Heart right ventricle (tissue), 16 donors: ENCODE results near the gene FRAT1. TPM values are rescaled to one million over a fixed set of nuclear protein-coding genes. Genes with fewer than 3 reads are reported as not detected.
A peak's percentile ranks its signal among the peaks of the same experiment; 100 is the strongest.

Experiments
- ATAC-seq, 8 donors: fragments of 200-7000 bp; cut with Tn5 transposase; one replicate each; pipeline ENCODE4 v1.9.1; 2020; ENCODE audit warnings: mild to moderate bottlenecking in 8 of 8, moderate library complexity in 8 of 8, moderate number of reproducible peaks in 1 of 8
- DNase-seq, 2 donors: peaks; one replicate each; pipeline ENCODE4 v3.0.0-alpha.2; 2020
- H3K27ac ChIP-seq, 10 donors: fragments of 200-600 bp; sonication (generic) in 2 of 10; one replicate each; pipeline versions ENCODE4 v1.5.0 to v1.8.0; 2020 to 2022; ENCODE audit warnings: mild to moderate bottlenecking in 3 of 10
- H3K27me3 ChIP-seq, 7 donors: fragments of 200-600 bp; one replicate each; pipeline ENCODE4 v1.8.0; 2021 to 2022; ENCODE audit warnings: mild to moderate bottlenecking in 2 of 7
- H3K36me3 ChIP-seq, 9 donors: fragments of 200-600 bp; sonication (generic) in 1 of 9; one replicate each; pipeline versions ENCODE4 v1.5.0 to v1.8.0; 2020 to 2022; ENCODE audit warnings: mild to moderate bottlenecking in 2 of 9
- H3K4me1 ChIP-seq, 9 donors: fragments of 200-600 bp; sonication (generic) in 1 of 9; one replicate each; pipeline versions ENCODE4 v1.5.0 to v1.8.0; 2020 to 2022; ENCODE audit warnings: mild to moderate bottlenecking in 4 of 9
- H3K4me3 ChIP-seq, 10 donors: fragments of 200-600 bp; sonication (generic) in 2 of 10; one replicate each; pipeline versions ENCODE4 v1.5.0 to v1.8.0; 2020 to 2022; ENCODE audit warnings: mild to moderate bottlenecking in 7 of 10, moderate library complexity in 2 of 10
- H3K9me3 ChIP-seq, 11 donors: fragments of 200-600 bp in 10 of 11; sonication (generic) in 2 of 11; one replicate each; pipeline versions ENCODE4 v1.5.0 to v1.8.0; 2013 to 2022; ENCODE audit warnings: mild to moderate bottlenecking in 2 of 11, control low read depth in 1 of 11, moderate library complexity in 1 of 11
- WGBS, 2 donors: extraction: QIAGEN DNeasy Blood & Tissue Kit; methylation state at CpG; one replicate each; pipeline ENCODE4 v1.1.7; 2013; ENCODE audit warnings: inconsistent platforms in 1 of 2; 5-methylcytosine and 5-hydroxymethylcytosine counted together
- intact Hi-C, 10 donors: fragments of 100-400 bp; cut with DNase I; formaldehyde crosslinking; loops; one replicate each; pipeline versions ENCODE4 v1.11.1 to v1.14.2; 2022
- polyA plus RNA-seq, 2 donors: library from polyadenylated mRNA; stranded (reverse); fragments of 200-250 nt; gene quantifications; one replicate each; pipeline ENCODE4 v1.2.3, GENCODE V29; 2013
- total RNA-seq, 10 donors: library from RNA; stranded (reverse); fragmentation: NEBNext Ultra II Directional in 3 of 10; extraction: Animal tissue kit (Norgen Biotek cat#: 25700) in 3 of 10; gene quantifications; one replicate each; pipeline versions ENCODE4 v1.2.1 to v1.2.4, GENCODE V29; 2021 to 2023
- TF ChIP-seq, protein P1 (sequence below), 9 donors: fragments of 200-600 bp; sonication (generic) in 2 of 9; IDR thresholded peaks; one replicate each; pipeline versions ENCODE4 v1.5.0 to v1.8.0; 2021 to 2022; ENCODE audit warnings: antibody characterized with exemption in 9 of 9, mild to moderate bottlenecking in 5 of 9, moderate library complexity in 1 of 9
- donor health status: Arrhythmogenic right ventricular cardiomyopathy.
- donor health status: ischemic (EF 13 %, LVEDD 7.1; RV severe dilation, severe dysfunction).
- donor health status: healthy with polysubstance abuse.
- donor health status: DM: no; HTN: yes; CAD: no.
- donor health status: DM: no; HTN: no; CAD: no.
- donor health status: ischemic (EF 25% LVEDD 6.9; RV normal size, moderate dysfunction).
- donor health status: ischemic (EF 25% LVEDD 5.7; RV mildly dilated, moderate dysfunction).
- donor health status: healthy.
- donor health status: DM: yes; HTN: yes; CAD: no.
- donor health status: Ischemic cardiomyopathy.
- donor health status: ischemic (EF 35%, LVEDD 5.7; RV mildly dilated, moderate dysfunction).
- donor health status: nonischemic (EF 11% LVEDD 7.7; RV severe dilation, severe dysfunction).
- donor health status: DM: yes; HTN: yes; CAD: no.
- donor health status: PGD.
- donor health status: ischemic (EF 29% LVEDD 5.4; RV normal size, mild dysfunction).
- donor health status: nonischemic (EF 23%, LVEDD 6.1; RV moderate dilation, normal function).

FRAT1 gene
- total and polyA plus RNA-seq, 12 donors: 1.3 to 6.6 (median 3.0) TPM

DNA sequence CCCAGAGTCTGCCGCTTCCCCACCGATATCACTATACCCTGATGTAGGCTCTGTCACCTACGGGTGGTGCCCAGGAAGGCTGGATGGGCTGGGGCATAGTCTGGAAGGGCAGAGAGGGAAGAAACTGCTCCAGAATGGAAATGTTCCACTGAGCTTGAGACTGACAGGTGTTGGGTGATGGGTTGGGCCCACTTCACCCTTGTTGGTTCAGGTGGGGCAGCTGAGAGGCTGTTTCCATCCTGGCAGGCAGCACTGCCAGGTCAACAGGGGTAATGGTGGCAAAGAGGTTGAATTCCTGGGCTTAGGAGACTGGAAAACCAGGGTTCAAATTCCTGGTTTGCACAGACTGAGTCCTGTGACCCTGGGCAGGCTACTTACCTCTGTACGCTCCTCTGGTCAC, 44.0 kb downstream of the FRAT1 start:
- DNase-seq (no peak), ATAC-seq (no peak)
- Histone ChIP-seq H3K9me3 (no peaks in the 10 kb centered on the region), H3K4me3 (no peak overlapping the region), H3K27ac (no peak overlapping the region), H3K4me1 (peaks cover 0 to 51% (median 0%) of the 10 kb centered on the region in 9 donors), H3K27me3 (no peaks in the 10 kb centered on the region), H3K36me3 (peaks cover 0 to 96% (median 45%) of the 10 kb centered on the region in 9 donors)
- intact Hi-C loops: no loop called here
- 84 to 98% methylated on average over 4 of the region's 4 CpGs for WGBS, 2 donors
- TF ChIP-seq, protein P1, sequence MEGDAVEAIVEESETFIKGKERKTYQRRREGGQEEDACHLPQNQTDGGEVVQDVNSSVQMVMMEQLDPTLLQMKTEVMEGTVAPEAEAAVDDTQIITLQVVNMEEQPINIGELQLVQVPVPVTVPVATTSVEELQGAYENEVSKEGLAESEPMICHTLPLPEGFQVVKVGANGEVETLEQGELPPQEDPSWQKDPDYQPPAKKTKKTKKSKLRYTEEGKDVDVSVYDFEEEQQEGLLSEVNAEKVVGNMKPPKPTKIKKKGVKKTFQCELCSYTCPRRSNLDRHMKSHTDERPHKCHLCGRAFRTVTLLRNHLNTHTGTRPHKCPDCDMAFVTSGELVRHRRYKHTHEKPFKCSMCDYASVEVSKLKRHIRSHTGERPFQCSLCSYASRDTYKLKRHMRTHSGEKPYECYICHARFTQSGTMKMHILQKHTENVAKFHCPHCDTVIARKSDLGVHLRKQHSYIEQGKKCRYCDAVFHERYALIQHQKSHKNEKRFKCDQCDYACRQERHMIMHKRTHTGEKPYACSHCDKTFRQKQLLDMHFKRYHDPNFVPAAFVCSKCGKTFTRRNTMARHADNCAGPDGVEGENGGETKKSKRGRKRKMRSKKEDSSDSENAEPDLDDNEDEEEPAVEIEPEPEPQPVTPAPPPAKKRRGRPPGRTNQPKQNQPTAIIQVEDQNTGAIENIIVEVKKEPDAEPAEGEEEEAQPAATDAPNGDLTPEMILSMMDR (IDR thresholded peaks at IDR 0.05): no peak

DNA sequence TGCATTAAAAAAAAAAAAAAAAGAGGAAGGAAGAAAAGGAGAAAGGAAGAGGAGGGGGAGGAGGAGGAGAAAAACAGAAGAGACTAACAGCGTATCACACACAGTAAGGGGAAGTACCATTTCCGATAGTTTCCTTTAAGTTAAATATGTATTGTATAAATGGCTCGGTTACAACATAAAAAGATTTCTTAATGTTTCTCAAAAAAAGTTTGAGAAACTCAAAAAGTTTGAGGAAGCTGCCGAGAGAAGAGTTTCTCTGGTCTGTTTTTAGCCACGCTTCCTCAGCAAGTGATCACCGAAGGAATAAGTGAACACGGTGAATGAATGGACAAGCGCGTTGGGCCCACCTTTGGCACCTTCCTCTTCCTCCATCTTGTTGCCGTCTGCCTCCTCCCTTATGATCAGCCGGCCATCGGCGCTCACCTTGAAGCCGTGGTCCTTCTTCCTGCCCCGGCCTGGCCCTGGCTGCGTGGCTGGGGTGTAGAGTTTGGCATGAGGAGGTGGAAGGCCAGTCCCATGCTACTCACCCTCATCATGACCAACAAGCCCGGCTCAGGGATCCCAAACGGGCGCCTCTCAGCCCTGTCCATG, 46.8 kb downstream of the FRAT1 start:
- peaks cover 0 to 96% (median 44%) of the 10 kb centered on the region in 9 donors for H3K36me3 ChIP-seq
- WGBS, 2 donors: 80 to 85% methylated on average over 19 of the region's 19 CpGs
- intact Hi-C loops: no loop called here

DNA sequence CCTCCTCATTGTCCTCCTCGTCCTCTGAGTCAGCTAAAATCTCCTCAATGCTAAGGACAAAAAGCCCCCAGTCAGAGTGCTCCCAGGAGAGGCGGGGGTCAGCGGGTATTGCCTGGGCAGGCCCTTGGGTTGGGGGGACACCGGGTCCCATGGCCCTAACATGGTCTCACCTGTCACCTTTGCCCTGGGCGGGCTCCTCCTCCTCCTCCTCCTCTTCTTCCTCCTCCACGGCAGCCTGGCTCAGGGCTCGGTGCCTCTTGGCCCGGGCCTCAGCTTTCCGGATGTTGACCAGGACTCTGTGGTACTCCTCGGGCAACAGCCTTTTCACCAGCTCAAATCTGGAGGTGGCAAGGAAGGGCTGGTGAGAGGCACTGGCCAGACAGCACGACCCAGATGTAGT, 47.5 kb downstream of the FRAT1 start:
- Histone ChIP-seq H3K4me3 (no peak overlapping the region), H3K36me3 (peaks cover 0 to 96% (median 51%) of the 10 kb centered on the region in 9 donors), H3K27ac (peak overlapping the region in 2 of 10 donors; percentile 48 to 92), H3K9me3 (no peaks in the 10 kb centered on the region), H3K27me3 (no peaks in the 10 kb centered on the region), H3K4me1 (peaks cover 0 to 43% (median 0%) of the 10 kb centered on the region in 9 donors)
- intact Hi-C loops: no loop called here
- ATAC-seq (no peak), DNase-seq (no peak)
- TF ChIP-seq, protein P1 (IDR thresholded peaks at IDR 0.05): no peak
- WGBS, 2 donors: 93% methylated on average over 11 of the region's 11 CpGs

More for the DNA sequence above, 46.8 kb downstream of the FRAT1 start:
- Histone ChIP-seq H3K4me1 (peaks cover 0 to 48% (median 0%) of the 10 kb centered on the region in 9 donors), H3K27ac (peak overlapping the region in 4 of 10 donors; percentile 33 to 92 (median 55)), H3K4me3 (no peak overlapping the region), H3K27me3 (no peaks in the 10 kb centered on the region), H3K9me3 (no peaks in the 10 kb centered on the region)
- TF ChIP-seq, protein P1 (IDR thresholded peaks at IDR 0.05): no peak
- DNase-seq (no peak), ATAC-seq (peak in 6 of 8 donors; percentile 39 to 67 (median 49))

DNA sequence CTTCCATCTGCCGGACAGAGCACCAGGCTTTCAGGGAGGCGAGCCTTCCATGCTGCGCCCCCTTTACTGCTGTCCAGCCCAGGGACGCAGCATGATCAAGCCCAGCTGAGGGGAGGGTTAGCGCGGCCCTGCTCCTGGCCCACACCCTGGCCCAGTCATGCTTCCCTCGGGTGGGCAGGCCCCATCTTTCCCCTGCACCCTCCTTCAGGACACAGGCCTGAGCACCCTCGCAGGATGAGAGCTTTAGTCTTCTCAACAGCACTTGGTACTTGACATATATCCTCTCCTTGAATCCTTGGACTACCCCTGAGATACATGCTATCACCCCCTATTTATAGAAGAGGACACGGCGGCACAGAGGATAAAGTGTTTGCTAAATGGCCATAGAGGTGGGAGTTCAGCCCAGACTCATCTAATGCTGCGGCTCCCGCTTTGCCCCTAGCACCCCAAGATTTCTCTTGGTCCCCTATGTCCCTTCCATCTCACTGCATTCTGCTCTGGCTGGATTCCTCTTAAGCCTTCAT, 48.1 kb downstream of the FRAT1 start:
- H3K27ac ChIP-seq: peak overlapping the region in 1 of 10 donors; percentile 92
- TF ChIP-seq, protein P1 (IDR thresholded peaks at IDR 0.05): no peak
- H3K4me3 ChIP-seq: no peak overlapping the region
- H3K9me3 ChIP-seq: no peaks in the 10 kb centered on the region
- intact Hi-C loops: no loop called here
- DNase-seq (no peak), ATAC-seq (peak in 2 of 8 donors; percentile 11 to 37)
- no peaks in the 10 kb centered on the region for H3K27me3 ChIP-seq
- 90% methylated on average over 12 of the region's 12 CpGs for WGBS, 2 donors
- peaks cover 0 to 99% (median 56%) of the 10 kb centered on the region in 9 donors for H3K36me3 ChIP-seq
- H3K4me1 ChIP-seq: peaks cover 0 to 46% (median 0%) of the 10 kb centered on the region in 9 donors

Other genes with a start within 250 kb of the FRAT1 start
- under 1 TPM in 9 of 10 donors, not detected in 1; 0.04 to 0.31 (median 0.13) TPM for gene SLIT1, start 133.3 kb upstream of the FRAT1 start, total RNA-seq
- under 1 TPM; 0.07 TPM for gene SLIT1, start 133.3 kb upstream of the FRAT1 start, polyA plus RNA-seq
- 1 to 10 TPM; 2.3 to 6.2 (median 3.6) TPM for gene ARHGAP19, start 26.6 kb upstream of the FRAT1 start, total RNA-seq
- gene ARHGAP19, start 26.6 kb upstream of the FRAT1 start, polyA plus RNA-seq: 1 to 10 TPM; 1.5 to 1.7 TPM
- 10 to 100 TPM in 1 of 10 donors, 1 to 10 TPM in 9; 3.9 to 11.0 (median 5.8) TPM for gene FRAT2, start 15.5 kb downstream of the FRAT1 start, total RNA-seq
- 1 to 10 TPM; 2.9 to 4.5 TPM for gene FRAT2, start 15.5 kb downstream of the FRAT1 start, polyA plus RNA-seq
- gene RRP12, start 82.1 kb downstream of the FRAT1 start, total RNA-seq: 10 to 100 TPM; 11.1 to 30.5 (median 20.8) TPM
- gene RRP12, start 82.1 kb downstream of the FRAT1 start, polyA plus RNA-seq: 10 to 100 TPM; 29.3 to 46.6 TPM
- 100 to 1,000 TPM; 187 to 389 (median 246) TPM for gene PGAM1, start 106.9 kb downstream of the FRAT1 start, total RNA-seq
- gene PGAM1, start 106.9 kb downstream of the FRAT1 start, polyA plus RNA-seq: 100 to 1,000 TPM in 1 of 2 donors, 10 to 100 TPM in 1; 21.5 to 323 TPM
- gene EXOSC1, start 126.7 kb downstream of the FRAT1 start, total RNA-seq: 10 to 100 TPM; 11.7 to 20.3 (median 15.1) TPM
- gene EXOSC1, start 126.7 kb downstream of the FRAT1 start, polyA plus RNA-seq: 10 to 100 TPM; 31.0 to 31.3 TPM
- gene ZDHHC16, start 126.9 kb downstream of the FRAT1 start, total RNA-seq: 10 to 100 TPM; 13.4 to 27.3 (median 18.4) TPM
- 10 to 100 TPM; 21.1 to 49.6 TPM for gene ZDHHC16, start 126.9 kb downstream of the FRAT1 start, polyA plus RNA-seq
- gene MMS19, start 179.2 kb downstream of the FRAT1 start, total RNA-seq: 10 to 100 TPM; 34.7 to 49.1 (median 43.8) TPM
- 10 to 100 TPM; 44.0 to 64.9 TPM for gene MMS19, start 179.2 kb downstream of the FRAT1 start, polyA plus RNA-seq
- gene UBTD1, start 179.7 kb downstream of the FRAT1 start, total RNA-seq: 10 to 100 TPM; 13.6 to 34.0 (median 20.5) TPM
- gene UBTD1, start 179.7 kb downstream of the FRAT1 start, polyA plus RNA-seq: 10 to 100 TPM; 36.5 to 56.0 TPM